AG10803 (cell line): Measurements from ENCODE around the gene P2RX2.
A peak's percentile ranks its signal among the peaks of the same experiment; 100 is the strongest.

Experiments used
- DNase-seq: peaks from one replicate; pipeline ENCODE4 v3.0.0; 2010; ENCODE audit warnings: low read depth
- H3K4me3 ChIP-seq: 2 replicates; pipeline ENCODE4 v1.5.1; 2011; ENCODE audit warnings: mild to moderate bottlenecking, low read length, control low read depth
- CTCF ChIP-seq: conservative IDR thresholded peaks from 2 replicates; pipeline ENCODE4 v1.5.1; 2011; ENCODE audit warnings: mild to moderate bottlenecking, low read length, control low read depth, inconsistent platforms

P2RX2 gene

GRCh38 chr12:132588821-132589669 is 29.5 kb upstream of the P2RX2 start:
- H3K4me3 ChIP-seq, result no peak overlapping the region
- TF ChIP-seq CTCF, result no peak
- DNase-seq, result no peak

GRCh38 chr12:132591107-132591935 is 27.3 kb upstream of the P2RX2 start:
- H3K4me3 ChIP-seq, result no peak overlapping the region
- TF ChIP-seq CTCF, result no peak
- DNase-seq, result no peak

- H3K4me3 ChIP-seq, result no peak overlapping the region
- TF ChIP-seq CTCF, result no peak
- DNase-seq, result no peak
Measured at GRCh38 chr12:132592282-132592970, 26.1 kb upstream of the P2RX2 start.

- no peak overlapping the region for H3K4me3 ChIP-seq
- no peak for DNase-seq
- TF ChIP-seq CTCF, result no peak
Measured at GRCh38 chr12:132593071-132593470, 25.5 kb upstream of the P2RX2 start.

GRCh38 chr12:132593521-132593920 is 25.1 kb upstream of the P2RX2 start:
- no peak for TF ChIP-seq CTCF
- DNase-seq, result no peak
- H3K4me3 ChIP-seq, result no peak overlapping the region; the same call in 1 of the 2 replicates

- TF ChIP-seq CTCF, result no peak
- DNase-seq, result peak; percentile 84
- no peak overlapping the region; the same call in 1 of the 2 replicates for H3K4me3 ChIP-seq
Measured at GRCh38 chr12:132593938-132594358, 24.6 kb upstream of the P2RX2 start.
